HFF-Myc (cell line): ENCODE data around the gene SP7.
"Not testable (repeated sequence)": the region's sequence is repeated elsewhere in the genome, so short reads cannot be mapped to it uniquely, and the experiment has no call there.

Experiments
- DNase-seq: peaks from one replicate; pipeline ENCODE4 v3.0.0-alpha.2; 2011; ENCODE audit warnings: low read depth; ENCODE audit errors: extremely low read depth
- H3K4me3 ChIP-seq: replicated peaks from 2 replicates; pipeline ENCODE4 v1.5.1; 2011; ENCODE audit warnings: low read depth, mild to moderate bottlenecking, control low read depth, low read length
- CTCF ChIP-seq: IDR thresholded peaks from 2 replicates; pipeline ENCODE4 v1.5.1; 2012; ENCODE audit warnings: mild to moderate bottlenecking, low read depth, low read length, control low read depth; ENCODE audit errors: missing control alignments

Gene SP7

DNA sequence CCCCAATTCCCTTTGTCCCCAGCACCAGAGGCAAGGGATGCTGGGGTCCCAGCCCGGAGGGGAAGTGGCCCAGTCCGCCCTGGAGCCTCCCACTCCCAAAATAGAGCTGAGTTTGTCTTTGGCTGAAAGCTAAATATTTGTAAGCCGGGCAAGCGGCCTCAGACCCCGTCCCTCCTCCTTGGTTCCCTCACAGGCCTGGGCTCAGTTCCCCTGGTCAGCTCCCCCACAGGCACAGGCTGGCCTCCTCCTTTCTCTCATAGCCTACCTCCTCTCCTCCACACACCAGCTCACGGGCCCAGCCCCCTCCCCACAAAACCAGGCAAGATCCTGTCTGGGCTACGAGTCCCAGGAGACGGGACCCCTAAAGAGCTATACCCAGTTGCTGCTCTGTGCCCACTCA lies 1.3 kb downstream of the SP7 start:
- no peak overlapping the region for H3K4me3 ChIP-seq
- DNase-seq, result no peak
- no peak for TF ChIP-seq CTCF

- no peak overlapping the region for H3K4me3 ChIP-seq
- DNase-seq, result no peak
- TF ChIP-seq CTCF, result no peak
Measured at GRCh38 chr12:53333845-53334244, 2.3 kb downstream of the SP7 start.

DNA sequence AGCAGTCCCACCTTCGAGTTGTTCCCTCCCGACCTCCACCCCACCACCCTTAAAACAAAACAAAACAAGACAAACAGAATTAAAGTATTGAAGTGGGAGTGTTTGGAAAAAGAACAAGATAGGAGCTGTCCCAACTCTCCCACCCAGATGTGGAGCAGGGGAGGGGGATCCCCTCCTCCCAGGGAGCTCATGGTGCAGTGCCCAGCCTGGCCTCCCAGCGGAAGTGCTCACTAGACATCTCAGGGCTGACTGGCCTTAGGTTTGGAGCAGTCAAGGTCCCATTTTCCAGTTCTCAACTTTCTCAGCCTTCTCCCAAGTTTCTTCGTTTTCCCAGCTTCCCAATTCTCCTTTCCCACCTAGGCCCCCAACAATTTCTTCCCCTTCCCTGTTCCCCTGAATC lies 2.9 kb downstream of the SP7 start:
- TF ChIP-seq CTCF, result no peak
- no peak for DNase-seq
- no peak overlapping the region for H3K4me3 ChIP-seq

GRCh38 chr12:53332744-53333143 lies 3.4 kb downstream of the SP7 start:
- TF ChIP-seq CTCF, result no peak
- H3K4me3 ChIP-seq, result no peak overlapping the region
- DNase-seq, result no peak

GRCh38 chr12:53332339-53332738 lies 3.8 kb downstream of the SP7 start:
- not testable (repeated sequence) for H3K4me3 ChIP-seq, DNase-seq

GRCh38 chr12:53330671-53331070 lies 5.5 kb downstream of the SP7 start:
- no peak overlapping the region for H3K4me3 ChIP-seq
- no peak for TF ChIP-seq CTCF
- DNase-seq, result no peak

- no peak for DNase-seq
- no peak for TF ChIP-seq CTCF
- no peak overlapping the region for H3K4me3 ChIP-seq
Measured at GRCh38 chr12:53328043-53328435, 8.1 kb downstream of the SP7 start.

DNA sequence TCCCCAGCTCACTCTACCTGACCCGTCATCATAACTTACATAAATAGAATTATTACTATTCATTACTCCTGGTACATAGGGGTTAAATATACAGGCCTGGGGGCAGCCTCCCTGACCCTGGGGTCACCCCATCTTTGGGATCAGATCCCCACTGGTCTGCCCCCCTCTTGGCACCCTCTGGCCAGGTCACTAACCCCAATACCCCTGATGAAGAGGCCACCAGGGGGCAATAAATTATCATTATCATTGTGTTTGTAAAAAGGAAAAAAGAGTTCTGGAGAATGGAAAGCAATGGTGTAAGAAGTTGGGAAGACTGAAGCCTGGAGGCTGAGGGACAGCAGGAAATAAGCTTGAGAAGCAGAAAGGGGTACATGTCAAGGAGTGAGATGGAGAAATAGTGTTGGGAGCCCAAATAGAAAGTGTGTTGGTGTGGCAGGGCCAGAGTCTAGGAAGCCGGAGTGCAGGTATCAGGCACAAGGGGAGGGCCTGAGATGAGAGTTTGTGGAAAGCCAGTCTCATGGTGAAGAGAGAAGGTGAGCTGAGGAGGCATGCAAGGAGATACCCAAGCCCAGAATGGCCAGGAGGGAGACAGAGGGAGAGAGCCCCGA lies 8.6 kb downstream of the SP7 start:
- TF ChIP-seq CTCF, result peak; percentile 17
- H3K4me3 ChIP-seq, result no peak overlapping the region
- DNase-seq, result no peak
